Erythroblast (primary cell): ENCODE results near the gene NCKAP5.

ENCODE experiments used
- GATA1 ChIP-seq: IDR thresholded peaks from 2 replicates; pipeline ENCODE4 v1.6.1; 2011; ENCODE audit warnings: low read depth, mild to moderate bottlenecking, control low read depth, low read length, moderate library complexity
- POLR2A ChIP-seq: IDR thresholded peaks from 2 replicates; pipeline ENCODE4 v1.6.1; 2011; ENCODE audit warnings: mild to moderate bottlenecking, low read length

DNA sequence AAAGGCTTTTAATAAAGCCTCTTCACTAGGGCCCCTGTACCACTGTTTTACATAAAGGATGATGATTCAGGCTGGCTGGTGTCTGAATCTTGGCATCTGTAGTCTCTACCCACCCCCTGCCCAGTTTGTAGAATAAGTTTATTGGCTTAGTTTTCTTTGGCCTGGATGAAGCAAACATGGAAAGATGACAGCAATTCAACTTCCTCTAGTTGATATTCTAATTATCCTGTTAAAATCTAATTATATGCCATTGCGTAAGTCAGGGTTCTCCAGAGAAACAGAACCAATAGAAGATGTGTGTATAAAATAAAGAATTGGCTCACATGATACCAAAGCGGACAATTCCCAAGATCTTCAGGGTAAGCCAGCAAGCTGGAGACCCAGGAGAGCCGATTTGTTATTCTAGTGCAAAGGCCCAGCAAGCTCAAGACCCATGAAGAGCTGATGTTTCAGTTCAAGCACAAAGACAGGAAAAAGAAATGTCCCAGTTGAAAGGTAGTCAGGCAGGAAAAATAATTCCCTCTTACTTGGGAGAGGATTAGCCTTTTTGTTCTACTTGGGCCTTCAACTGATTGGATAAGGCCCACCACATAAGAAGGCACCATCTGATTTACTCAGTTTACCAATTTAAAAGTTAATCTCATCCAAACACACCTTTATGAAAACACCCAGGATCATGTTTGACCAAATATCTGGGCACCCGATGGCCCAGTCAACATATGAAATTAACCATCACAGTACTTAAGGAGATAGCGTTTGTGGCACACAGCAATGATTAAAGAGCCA lies 815.6 kb downstream of the NCKAP5 start:
- no peak for TF ChIP-seq POLR2A
- TF ChIP-seq GATA1 = no peak
